ENCODE results near the gene NR5A1.

The NR5A1 gene

GRCh38 chr9:124450931-124451661 lies 56.1 kb downstream of the NR5A1 start:
- peaks cover 35 to 46% of the 10 kb centered on the region in 2 donors for H3K27me3 ChIP-seq (ENCODE audit: control insufficient read depth in 1 of 2, insufficient read depth in 2 of 2, low read length in 2 of 2)
- H3K27ac ChIP-seq (ENCODE audit: low read length): no peak overlapping the region
- no peak overlapping the region for H3K9ac ChIP-seq (ENCODE audit: low read length in 2 of 2)
- H3K36me3 ChIP-seq (ENCODE audit: control insufficient read depth in 2 of 2, insufficient read depth in 2 of 2, low read length in 2 of 2): no peaks in the 10 kb centered on the region
- peaks cover 5% of the 10 kb centered on the region for H3K4me1 ChIP-seq (ENCODE audit: control insufficient read depth, insufficient read depth, low read length)
- H3K4me3 ChIP-seq (ENCODE audit: low read length in 2 of 2): no peak overlapping the region
- no peaks in the 10 kb centered on the region for H3K9me3 ChIP-seq (ENCODE audit: control insufficient read depth in 2 of 2, low read length in 2 of 2)

GRCh38 chr9:124450241-124450924 lies 56.8 kb downstream of the NR5A1 start, which contains the start of gene ADGRD2:
Gene ADGRD2, plus strand, starts transcription at chr9:124450451. Its CDS starts 1,216 bp downstream, at chr9:124451667.
- Histone ChIP-seq H3K36me3 (ENCODE audit: control insufficient read depth in 2 of 2, insufficient read depth in 2 of 2, low read length in 2 of 2) (no peaks in the 10 kb centered on the region), H3K9me3 (ENCODE audit: control insufficient read depth in 2 of 2, low read length in 2 of 2) (no peaks in the 10 kb centered on the region), H3K27ac (ENCODE audit: low read length) (no peak within 1 kb of the TSS), H3K4me3 (ENCODE audit: low read length in 2 of 2) (peak within 1 kb of the TSS; percentile 25 to 47), H3K9ac (ENCODE audit: low read length in 2 of 2) (no peak within 1 kb of the TSS), H3K4me1 (ENCODE audit: control insufficient read depth, insufficient read depth, low read length) (peaks cover 5% of the 10 kb centered on the region), H3K27me3 (ENCODE audit: control insufficient read depth in 1 of 2, insufficient read depth in 2 of 2, low read length in 2 of 2) (peaks cover 35 to 46% of the 10 kb centered on the region in 2 donors)

GRCh38 chr9:124449381-124450151 lies 57.6 kb downstream of the NR5A1 start:
- Histone ChIP-seq H3K4me1 (ENCODE audit: control insufficient read depth, insufficient read depth, low read length) (peaks cover 5% of the 10 kb centered on the region), H3K4me3 (ENCODE audit: low read length in 2 of 2) (no peak overlapping the region), H3K27me3 (ENCODE audit: control insufficient read depth in 1 of 2, insufficient read depth in 2 of 2, low read length in 2 of 2) (peaks cover 34 to 46% of the 10 kb centered on the region in 2 donors), H3K9me3 (ENCODE audit: control insufficient read depth in 2 of 2, low read length in 2 of 2) (no peaks in the 10 kb centered on the region), H3K9ac (ENCODE audit: low read length in 2 of 2) (no peak overlapping the region), H3K36me3 (ENCODE audit: control insufficient read depth in 2 of 2, insufficient read depth in 2 of 2, low read length in 2 of 2) (no peaks in the 10 kb centered on the region), H3K27ac (ENCODE audit: low read length) (no peak overlapping the region)

- Histone ChIP-seq H3K27ac (ENCODE audit: low read length) (no peak overlapping the region), H3K4me3 (ENCODE audit: low read length in 2 of 2) (no peak overlapping the region), H3K9ac (ENCODE audit: low read length in 2 of 2) (no peak overlapping the region), H3K4me1 (ENCODE audit: control insufficient read depth, insufficient read depth, low read length) (peaks cover under 1% of the 10 kb centered on the region), H3K9me3 (ENCODE audit: control insufficient read depth in 2 of 2, low read length in 2 of 2) (no peaks in the 10 kb centered on the region), H3K27me3 (ENCODE audit: control insufficient read depth in 1 of 2, insufficient read depth in 2 of 2, low read length in 2 of 2) (peaks cover 30 to 31% of the 10 kb centered on the region in 2 donors), H3K36me3 (ENCODE audit: control insufficient read depth in 2 of 2, insufficient read depth in 2 of 2, low read length in 2 of 2) (no peaks in the 10 kb centered on the region)
Measured at GRCh38 chr9:124448019-124448418, 59.2 kb downstream of the NR5A1 start.

GRCh38 chr9:124447297-124447661 lies 59.9 kb downstream of the NR5A1 start:
- Histone ChIP-seq H3K4me3 (ENCODE audit: low read length in 2 of 2) (no peak overlapping the region), H3K9me3 (ENCODE audit: control insufficient read depth in 2 of 2, low read length in 2 of 2) (peaks cover 0 to 3% of the 10 kb centered on the region in 2 donors), H3K27me3 (ENCODE audit: control insufficient read depth in 1 of 2, insufficient read depth in 2 of 2, low read length in 2 of 2) (peaks cover 23 to 24% of the 10 kb centered on the region in 2 donors), H3K27ac (ENCODE audit: low read length) (no peak overlapping the region), H3K36me3 (ENCODE audit: control insufficient read depth in 2 of 2, insufficient read depth in 2 of 2, low read length in 2 of 2) (no peaks in the 10 kb centered on the region), H3K9ac (ENCODE audit: low read length in 2 of 2) (no peak overlapping the region), H3K4me1 (ENCODE audit: control insufficient read depth, insufficient read depth, low read length) (no peaks in the 10 kb centered on the region)

GRCh38 chr9:124444166-124444565 lies 63.0 kb downstream of the NR5A1 start:
- peaks cover 0 to 6% of the 10 kb centered on the region in 2 donors for H3K27me3 ChIP-seq (ENCODE audit: control insufficient read depth in 1 of 2, insufficient read depth in 2 of 2, low read length in 2 of 2)
- no peak overlapping the region for H3K9ac ChIP-seq (ENCODE audit: low read length in 2 of 2)
- H3K4me3 ChIP-seq (ENCODE audit: low read length in 2 of 2): no peak overlapping the region
- no peak overlapping the region for H3K27ac ChIP-seq (ENCODE audit: low read length)
- peaks cover 0 to 10% of the 10 kb centered on the region in 2 donors for H3K9me3 ChIP-seq (ENCODE audit: control insufficient read depth in 2 of 2, low read length in 2 of 2)
- no peaks in the 10 kb centered on the region for H3K4me1 ChIP-seq (ENCODE audit: control insufficient read depth, insufficient read depth, low read length)
- H3K36me3 ChIP-seq (ENCODE audit: control insufficient read depth in 2 of 2, insufficient read depth in 2 of 2, low read length in 2 of 2): no peaks in the 10 kb centered on the region

GRCh38 chr9:124443625-124444024 lies 63.6 kb downstream of the NR5A1 start:
- H3K36me3 ChIP-seq (ENCODE audit: control insufficient read depth in 2 of 2, insufficient read depth in 2 of 2, low read length in 2 of 2): no peaks in the 10 kb centered on the region
- H3K9ac ChIP-seq (ENCODE audit: low read length in 2 of 2): no peak overlapping the region
- peaks cover 0 to 6% of the 10 kb centered on the region in 2 donors for H3K27me3 ChIP-seq (ENCODE audit: control insufficient read depth in 1 of 2, insufficient read depth in 2 of 2, low read length in 2 of 2)
- no peak overlapping the region for H3K4me3 ChIP-seq (ENCODE audit: low read length in 2 of 2)
- H3K9me3 ChIP-seq (ENCODE audit: control insufficient read depth in 2 of 2, low read length in 2 of 2): peaks cover 0 to 12% of the 10 kb centered on the region in 2 donors
- no peaks in the 10 kb centered on the region for H3K4me1 ChIP-seq (ENCODE audit: control insufficient read depth, insufficient read depth, low read length)
- no peak overlapping the region for H3K27ac ChIP-seq (ENCODE audit: low read length)

- H3K27ac ChIP-seq (ENCODE audit: low read length): no peak overlapping the region
- no peaks in the 10 kb centered on the region for H3K36me3 ChIP-seq (ENCODE audit: control insufficient read depth in 2 of 2, insufficient read depth in 2 of 2, low read length in 2 of 2)
- peaks cover 0 to 4% of the 10 kb centered on the region in 2 donors for H3K27me3 ChIP-seq (ENCODE audit: control insufficient read depth in 1 of 2, insufficient read depth in 2 of 2, low read length in 2 of 2)
- peaks cover 0 to 12% of the 10 kb centered on the region in 2 donors for H3K9me3 ChIP-seq (ENCODE audit: control insufficient read depth in 2 of 2, low read length in 2 of 2)
- no peaks in the 10 kb centered on the region for H3K4me1 ChIP-seq (ENCODE audit: control insufficient read depth, insufficient read depth, low read length)
- no peak overlapping the region for H3K4me3 ChIP-seq (ENCODE audit: low read length in 2 of 2)
- no peak overlapping the region for H3K9ac ChIP-seq (ENCODE audit: low read length in 2 of 2)
Measured at GRCh38 chr9:124442826-124443225, 64.4 kb downstream of the NR5A1 start.

- Histone ChIP-seq H3K27ac (ENCODE audit: low read length) (no peak overlapping the region), H3K4me3 (ENCODE audit: low read length in 2 of 2) (no peak overlapping the region), H3K9me3 (ENCODE audit: control insufficient read depth in 2 of 2, low read length in 2 of 2) (peaks cover 0 to 12% of the 10 kb centered on the region in 2 donors), H3K4me1 (ENCODE audit: control insufficient read depth, insufficient read depth, low read length) (no peaks in the 10 kb centered on the region), H3K36me3 (ENCODE audit: control insufficient read depth in 2 of 2, insufficient read depth in 2 of 2, low read length in 2 of 2) (no peaks in the 10 kb centered on the region), H3K27me3 (ENCODE audit: control insufficient read depth in 1 of 2, insufficient read depth in 2 of 2, low read length in 2 of 2) (peaks cover 0 to 4% of the 10 kb centered on the region in 2 donors), H3K9ac (ENCODE audit: low read length in 2 of 2) (no peak overlapping the region)
Measured at GRCh38 chr9:124442379-124442778, 64.8 kb downstream of the NR5A1 start.

- H3K9ac ChIP-seq (ENCODE audit: low read length in 2 of 2): no peak overlapping the region
- peaks cover 0 to 4% of the 10 kb centered on the region in 2 donors for H3K27me3 ChIP-seq (ENCODE audit: control insufficient read depth in 1 of 2, insufficient read depth in 2 of 2, low read length in 2 of 2)
- no peaks in the 10 kb centered on the region for H3K4me1 ChIP-seq (ENCODE audit: control insufficient read depth, insufficient read depth, low read length)
- H3K36me3 ChIP-seq (ENCODE audit: control insufficient read depth in 2 of 2, insufficient read depth in 2 of 2, low read length in 2 of 2): no peaks in the 10 kb centered on the region
- H3K9me3 ChIP-seq (ENCODE audit: control insufficient read depth in 2 of 2, low read length in 2 of 2): peaks cover 0 to 12% of the 10 kb centered on the region in 2 donors
- no peak overlapping the region for H3K27ac ChIP-seq (ENCODE audit: low read length)
- H3K4me3 ChIP-seq (ENCODE audit: low read length in 2 of 2): no peak overlapping the region
Measured at GRCh38 chr9:124441291-124441690, 65.9 kb downstream of the NR5A1 start.
